NCI-H526 treated with DMSO at 0.1 percent for 48 hours (cell line): ENCODE results near the gene TENM3.
"Not testable (repeated sequence)": the region's sequence is repeated elsewhere in the genome, so short reads cannot be mapped to it uniquely, and the experiment has no call there.

ENCODE experiments used
- DNase-seq: peaks from one replicate; lab custom pipeline; 2025; lab: John Stamatoyannopoulos, UW

TENM3 gene

DNA sequence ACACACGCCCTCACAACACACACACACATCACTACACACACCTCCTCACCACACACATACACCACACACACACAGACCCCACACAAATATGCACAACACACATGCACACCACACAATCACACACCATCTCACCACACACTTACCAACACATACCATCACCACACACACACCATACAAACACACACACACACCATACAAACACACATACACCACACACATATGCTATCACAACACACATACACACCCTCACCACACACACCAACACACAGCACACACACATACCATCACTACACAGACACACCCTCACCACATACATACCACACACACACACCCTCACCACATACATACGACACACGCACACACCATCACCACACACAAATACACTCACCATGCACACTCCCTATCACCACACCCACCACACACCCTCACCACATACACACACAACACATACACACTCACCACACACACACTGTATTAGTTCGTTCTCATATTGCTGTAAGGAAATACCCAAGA is 567.0 kb downstream of the TENM3 start:
- no peak for DNase-seq

DNA sequence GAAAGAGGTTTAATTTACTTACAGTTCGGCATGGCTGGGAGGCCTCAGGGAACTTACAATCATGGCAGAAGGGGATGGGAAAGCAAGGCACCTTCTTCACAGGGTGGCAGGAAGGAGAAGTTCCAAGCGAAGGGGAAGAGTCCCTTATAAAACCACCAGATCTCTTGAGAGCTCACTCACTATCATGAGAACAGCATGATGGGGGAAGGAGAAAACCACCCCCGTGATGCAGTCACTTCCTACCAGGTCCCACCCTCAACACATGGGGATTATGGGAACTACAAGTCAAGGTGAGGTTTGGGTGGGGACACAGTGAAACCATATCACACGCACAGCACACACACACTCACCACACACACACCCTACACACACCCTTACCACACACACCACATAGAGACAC is 569.7 kb downstream of the TENM3 start:
- no peak for DNase-seq

DNA sequence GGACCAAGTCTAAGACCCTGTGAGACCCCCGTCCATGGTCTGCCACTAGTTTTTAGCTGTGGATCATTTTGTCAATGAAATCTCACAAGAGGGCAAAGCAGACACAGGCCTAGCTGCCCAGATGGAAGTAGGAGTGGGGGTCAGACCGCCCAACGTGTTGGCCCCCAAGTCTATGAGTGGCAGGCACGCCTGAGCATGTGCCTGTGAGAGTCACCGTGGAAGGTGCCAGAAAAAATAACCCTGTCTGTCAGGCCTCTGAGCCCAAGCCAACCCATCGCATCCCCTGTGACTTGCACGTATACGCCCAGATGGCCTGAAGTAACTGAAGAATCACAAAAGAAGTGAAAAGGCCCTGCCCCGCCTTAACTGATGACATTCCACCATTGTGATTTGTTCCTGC is 570.9 kb downstream of the TENM3 start:
- not testable (repeated sequence) for DNase-seq

DNA sequence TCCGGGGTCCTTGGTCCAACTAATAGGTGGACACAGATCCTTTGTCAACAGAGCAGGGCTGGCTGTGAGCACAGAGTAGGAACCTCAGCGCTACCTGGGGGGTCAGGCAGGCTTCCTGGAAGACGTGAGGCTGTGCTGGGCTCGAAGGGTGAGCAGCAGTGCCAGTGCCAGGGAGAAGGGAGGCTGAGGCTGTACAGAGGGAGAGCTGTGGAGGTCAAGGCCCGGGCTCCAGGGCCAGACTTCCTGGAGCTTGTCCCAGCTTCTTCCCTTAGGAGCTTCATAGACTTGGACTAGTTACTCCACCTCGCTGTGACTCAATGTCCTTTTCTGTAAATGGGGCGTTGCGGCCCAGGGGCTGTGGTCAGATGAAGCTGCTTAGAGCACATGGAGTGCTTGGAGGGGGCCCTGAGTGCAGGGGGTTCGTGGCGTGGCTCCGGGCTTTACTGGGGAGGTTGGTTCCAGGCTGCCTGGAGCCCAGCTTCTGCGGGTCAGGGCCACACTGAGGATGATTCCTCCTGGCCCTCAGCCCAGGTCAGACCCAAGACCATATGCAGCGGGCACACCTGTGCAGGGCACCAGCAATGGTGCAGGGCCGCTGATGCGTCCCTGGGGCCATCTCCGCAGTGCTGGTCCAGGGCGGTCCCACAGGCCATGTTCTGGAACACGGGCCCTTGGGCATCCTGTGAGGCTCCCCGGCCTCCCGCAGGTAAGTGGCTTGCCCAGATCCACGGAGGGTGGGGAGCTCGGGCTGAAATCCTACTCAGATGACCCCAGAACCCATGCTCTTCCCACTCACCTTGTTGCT is 575.9 kb downstream of the TENM3 start:
- DNase-seq = no peak

DNA sequence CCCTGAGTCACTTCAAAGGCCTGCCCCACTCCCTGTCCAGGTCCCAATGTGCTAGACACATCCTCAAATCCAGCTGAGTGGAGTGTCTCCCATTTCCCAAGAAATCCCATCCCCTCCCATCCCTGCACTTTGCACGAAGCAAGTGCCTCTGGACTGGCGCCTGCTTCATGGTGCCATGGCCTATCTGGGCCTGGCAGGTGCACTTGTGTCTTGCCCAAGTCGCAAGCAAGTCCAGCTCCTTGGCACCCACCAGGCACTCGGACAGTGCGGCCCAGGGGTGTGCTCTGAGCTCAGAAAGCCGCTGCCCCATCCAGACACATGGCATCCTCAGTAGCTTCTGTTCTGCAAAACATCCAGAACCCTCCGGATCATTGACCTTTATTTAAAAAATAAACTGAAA is 576.5 kb downstream of the TENM3 start:
- no peak for DNase-seq

DNA sequence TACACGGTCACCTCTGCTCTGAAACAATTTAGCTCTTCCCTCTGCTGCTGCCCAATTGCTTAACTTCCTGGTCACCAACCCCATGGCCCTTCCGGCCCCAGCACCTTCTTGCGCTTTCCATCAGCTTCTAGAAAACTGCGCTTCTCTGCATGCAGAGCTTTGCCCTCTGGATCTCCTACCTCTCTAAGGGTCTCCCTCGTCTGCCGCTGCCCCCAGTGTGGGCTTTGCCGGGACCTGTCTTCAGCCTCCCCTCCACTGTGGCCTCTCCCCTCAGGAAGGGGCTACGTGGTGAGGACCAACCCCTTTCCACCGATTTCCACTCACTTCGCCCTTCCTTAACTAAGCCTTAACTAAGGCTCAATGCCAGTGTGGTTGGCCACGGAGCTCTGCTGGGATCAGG is 579.4 kb downstream of the TENM3 start:
- no peak for DNase-seq

DNA sequence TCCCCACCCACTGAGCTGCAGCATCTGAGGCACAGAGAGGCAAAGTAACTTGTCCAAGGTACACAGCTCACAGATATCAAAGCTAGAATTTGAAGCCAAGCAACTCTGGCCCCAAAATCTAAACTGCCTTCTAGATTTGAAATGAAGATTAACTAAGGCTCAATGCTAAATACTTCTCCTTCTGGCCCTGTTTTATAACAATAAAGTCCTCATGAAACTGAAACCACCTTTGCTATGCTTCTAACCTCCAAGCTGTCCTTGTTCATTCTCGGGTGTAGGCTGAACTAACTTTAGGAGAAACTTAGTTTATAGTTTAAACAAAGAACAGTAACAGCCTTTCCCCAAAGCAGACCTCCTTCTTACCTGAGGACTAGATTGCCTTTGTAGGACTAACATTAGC is 580.4 kb downstream of the TENM3 start:
- DNase-seq = no peak

DNA sequence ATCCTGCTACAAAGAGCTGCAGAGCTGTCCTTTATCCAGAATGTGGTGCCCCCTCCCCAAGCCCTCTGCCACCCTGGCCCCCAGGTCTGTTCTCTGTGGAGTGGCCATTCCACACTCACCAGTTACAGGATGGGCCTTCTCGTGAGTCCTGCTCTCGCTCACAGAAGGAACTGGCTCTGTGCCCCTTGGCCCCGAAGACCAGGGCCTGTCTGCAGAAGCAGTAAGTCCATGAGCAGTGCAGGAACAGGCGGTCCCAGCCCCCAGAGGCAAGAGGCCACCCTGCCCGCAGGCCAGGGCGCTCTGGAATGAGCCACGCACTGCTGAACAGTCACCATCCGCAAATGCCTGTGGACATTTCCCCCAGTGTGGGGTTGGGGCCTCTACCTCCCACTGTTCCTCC is 581.8 kb downstream of the TENM3 start:
- no peak for DNase-seq

DNA sequence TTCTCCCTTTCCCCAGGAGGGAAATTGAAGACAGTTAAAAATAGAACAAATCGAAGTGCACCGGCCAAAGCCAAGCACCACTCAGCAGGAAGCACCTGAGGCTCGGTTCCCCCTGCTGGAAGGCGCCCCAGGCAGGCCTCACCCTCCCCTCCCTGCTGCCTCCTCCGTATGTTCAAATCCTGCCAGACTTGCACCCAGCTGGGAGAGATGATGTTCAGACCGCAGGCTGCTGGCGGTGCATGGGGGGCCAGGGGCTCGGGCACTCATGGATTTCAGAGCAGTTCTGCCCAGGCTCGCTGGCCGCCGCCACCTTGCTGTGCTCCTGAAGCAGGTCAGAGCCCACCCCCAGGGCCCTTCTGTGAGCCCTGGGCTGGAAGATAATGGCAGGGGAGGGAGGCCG is 582.6 kb downstream of the TENM3 start:
- DNase-seq = no peak

DNA sequence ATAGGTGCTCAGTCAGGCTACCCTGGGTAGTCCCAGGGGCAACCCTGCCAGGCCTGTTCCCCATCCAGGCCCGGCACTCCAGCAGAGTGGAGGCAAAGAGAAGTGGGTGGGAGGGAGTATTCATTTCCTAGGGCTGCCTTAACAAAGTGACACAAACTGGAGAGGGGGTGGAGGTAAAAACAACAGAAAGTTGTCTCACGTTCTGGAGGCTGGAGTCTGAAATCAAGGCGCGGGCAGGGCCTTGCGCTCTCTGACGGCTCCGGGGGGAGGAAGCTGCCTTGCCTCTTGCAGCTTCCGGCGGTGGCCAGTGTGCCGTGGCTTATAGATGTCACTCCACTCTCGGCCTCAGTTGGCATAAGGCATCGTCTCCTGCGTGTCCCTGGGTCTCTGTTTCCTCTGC is 583.2 kb downstream of the TENM3 start:
- DNase-seq = no peak

DNA sequence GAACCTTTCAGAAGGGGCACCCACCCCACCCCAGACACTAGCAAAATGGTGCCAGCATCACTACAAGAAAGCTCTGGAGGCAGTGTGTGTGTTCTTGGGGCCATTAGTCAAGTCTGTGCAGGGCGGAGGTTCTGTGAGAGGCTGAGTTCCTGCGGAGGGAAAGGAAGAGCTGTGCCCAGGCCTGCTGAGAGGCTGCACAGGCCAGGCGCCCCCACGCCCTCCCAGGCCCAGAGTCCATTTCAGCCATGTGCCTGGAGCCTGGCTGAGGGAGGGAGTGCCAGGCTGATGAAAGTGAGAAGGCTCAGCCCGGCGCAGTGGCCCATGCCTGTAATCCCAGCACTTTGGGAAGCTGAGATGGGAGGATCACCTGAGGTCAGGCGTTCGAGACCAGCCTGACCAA is 584.0 kb downstream of the TENM3 start:
- DNase-seq = no peak

DNA sequence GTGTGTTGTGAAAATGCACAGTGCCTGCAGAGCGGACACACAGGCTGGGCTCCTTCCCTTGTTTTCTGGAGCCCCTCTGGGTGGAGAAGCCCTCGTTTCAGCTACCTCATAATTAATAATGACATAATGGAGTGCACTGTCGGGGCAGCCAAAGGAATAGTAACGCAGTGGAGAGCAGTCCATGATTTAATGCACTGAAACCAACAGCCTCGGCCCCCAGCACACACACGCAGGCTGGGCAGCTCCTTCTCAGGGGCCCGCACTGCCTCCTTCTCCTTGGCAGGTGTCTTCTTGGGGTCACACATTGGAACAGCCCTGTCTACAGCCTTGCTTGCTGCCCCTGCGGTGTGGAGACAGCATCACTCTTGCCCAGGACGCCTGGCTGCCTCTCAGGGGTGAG is 584.8 kb downstream of the TENM3 start:
- DNase-seq = no peak

DNA sequence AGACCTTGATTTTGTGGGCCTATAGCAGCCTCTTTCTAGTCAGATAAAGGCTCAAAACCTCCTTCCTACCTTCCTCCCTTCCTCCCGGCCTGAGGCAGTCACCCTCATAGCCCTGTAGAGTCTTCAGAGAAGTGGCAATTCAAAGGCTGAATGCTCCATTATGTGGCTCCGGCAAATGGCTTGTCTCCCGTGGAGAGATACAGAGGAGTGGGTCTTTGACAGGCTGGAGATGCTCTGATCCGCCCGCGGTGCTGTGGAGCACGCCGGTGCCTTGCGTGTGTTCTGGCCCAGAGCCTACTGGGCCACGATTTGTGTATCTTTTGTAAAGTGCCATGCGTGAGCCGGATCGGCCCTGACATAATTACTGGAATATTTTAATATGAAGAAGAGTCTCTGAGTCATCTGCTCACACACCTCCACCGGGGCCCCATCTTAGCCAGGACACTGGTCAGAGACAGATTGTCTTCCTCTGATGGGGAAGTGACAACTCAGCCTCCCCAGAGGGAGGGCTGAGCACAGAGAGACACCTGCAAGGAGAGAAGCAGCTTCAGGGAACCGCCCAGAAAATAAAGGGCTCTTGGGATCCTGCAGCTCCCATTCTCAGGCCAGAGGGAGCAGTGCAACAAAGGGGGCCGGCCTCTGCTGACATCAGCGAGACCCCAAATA is 585.3 kb downstream of the TENM3 start:
- DNase-seq = no peak

DNA sequence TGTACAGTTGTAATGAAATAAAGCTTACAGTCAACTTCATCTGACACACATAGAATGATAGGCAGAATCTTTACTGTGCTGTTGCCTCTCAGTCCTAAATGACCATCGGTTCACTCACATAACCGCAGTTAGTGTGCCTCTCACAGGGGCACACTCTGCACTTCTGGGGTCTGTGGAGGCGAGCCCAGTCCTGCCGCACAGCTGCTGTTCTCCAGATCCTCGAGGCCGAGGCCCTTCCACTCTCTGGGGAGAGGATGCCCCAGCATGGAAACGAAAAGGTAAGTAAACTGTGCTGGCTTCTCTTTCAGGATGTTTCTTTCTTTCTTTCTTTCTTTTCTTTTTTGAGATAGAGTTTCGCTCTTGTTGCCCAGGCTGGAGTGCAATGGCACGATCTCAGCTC is 586.0 kb downstream of the TENM3 start:
- DNase-seq = no peak

DNA sequence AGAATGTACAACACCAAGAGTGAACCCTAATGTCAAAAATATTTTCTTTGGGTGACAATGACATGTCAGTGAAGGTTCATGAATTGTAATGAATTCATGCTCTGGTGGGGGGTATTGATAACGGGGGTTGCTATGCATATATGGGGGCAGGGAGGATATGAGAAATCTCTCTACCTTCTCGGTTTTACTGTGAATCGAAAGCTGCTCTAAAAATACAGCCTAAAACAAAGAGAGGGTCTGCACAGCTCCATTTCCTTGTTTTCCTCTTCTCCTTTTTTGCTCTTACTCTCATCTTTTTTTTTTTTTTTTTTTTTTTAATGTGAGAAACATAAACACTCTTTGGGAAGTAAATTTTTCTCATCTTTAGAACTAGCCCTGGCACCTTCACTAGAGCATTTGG is 588.2 kb downstream of the TENM3 start:
- DNase-seq = no peak

DNA sequence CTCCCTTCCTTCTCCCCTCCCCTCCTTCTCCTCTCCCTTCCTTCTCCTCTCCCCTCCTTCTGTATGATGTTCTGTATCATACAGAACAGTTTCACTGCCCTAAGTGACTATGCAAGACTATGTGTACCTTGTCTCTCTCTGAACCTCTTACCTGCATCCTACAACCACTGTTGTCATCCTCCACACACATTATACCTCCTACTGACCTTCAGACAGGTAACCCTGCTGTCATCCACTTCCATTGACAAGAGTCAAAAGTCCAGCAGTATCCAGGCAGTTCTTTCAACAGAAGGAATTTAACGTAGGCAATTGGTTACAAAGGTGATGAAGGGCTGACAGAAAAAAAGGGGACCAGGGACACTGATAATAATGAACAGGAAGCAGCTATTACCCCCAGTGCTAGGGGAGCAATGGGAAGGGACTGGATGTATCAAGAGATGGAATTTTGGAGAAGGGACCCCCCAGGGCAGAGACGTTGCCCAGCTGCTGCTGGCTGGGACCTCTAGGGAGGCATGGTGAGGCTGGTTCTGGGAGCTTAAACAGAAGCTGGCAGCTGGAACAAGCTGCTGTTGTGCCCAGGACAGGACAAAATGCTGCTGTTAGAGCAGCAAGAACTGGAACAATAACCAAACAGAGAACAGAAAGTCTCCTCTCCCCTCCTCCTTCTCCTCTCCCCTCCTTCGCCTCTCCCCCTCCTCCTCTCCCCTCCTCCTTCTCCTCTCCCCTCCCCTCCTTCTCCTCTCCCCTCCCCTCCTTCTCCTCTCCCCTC is 589.3 kb downstream of the TENM3 start:
- DNase-seq = no peak

DNA sequence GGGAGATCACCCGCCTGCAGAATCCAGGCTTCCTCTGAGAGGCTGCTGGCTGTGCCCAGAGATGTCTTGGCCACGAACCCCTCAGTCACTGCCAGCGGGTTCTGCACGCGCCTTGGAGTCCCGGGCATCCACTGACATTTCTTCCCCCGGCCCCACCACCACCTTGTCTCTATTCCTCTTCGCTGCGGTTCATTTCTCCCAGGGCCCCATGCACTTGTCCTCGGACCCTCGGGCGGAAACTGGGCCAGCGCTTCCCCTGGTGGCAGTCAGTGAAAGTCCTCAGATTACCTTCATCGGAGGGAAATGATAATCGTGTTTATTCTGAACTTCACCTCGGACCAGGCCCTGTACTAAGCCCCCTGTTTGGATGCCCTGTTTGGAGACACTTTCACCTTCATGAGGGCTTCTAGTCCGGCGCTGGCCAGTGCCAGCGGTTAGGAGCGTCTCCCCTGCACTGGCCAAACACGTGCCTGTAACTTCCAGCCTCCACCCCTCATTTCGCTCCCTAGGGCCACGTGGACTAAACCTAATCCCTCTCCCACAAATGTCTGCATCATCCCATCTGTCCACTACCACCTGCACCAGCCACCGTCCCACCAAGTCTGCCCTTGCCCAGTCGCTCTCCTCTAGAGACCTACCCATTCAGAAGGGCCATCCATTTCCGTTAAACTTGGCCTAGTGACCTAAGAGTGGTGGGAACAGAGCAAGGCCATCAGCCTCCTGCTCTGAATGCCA is 592.0 kb downstream of the TENM3 start:
- DNase-seq = no peak

DNA sequence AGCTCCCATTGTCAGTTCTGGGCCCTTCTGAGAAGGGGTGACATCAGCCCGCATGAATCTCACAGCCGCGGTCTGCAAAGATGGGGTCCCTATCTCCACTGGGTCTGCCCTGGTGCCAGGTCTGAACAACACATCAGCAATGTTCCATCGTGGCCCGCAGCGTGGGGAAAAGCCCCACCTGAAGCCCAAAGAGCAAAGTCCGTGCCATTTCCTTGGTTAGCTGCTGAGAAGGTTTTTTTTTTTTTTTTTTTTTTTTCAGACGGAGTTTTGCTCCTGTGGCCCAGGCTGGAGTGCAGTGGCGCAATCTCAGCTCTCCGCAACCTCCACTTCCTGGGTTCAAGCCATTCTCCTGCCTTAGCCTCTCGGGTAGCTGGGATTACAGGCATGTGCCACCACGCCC is 594.6 kb downstream of the TENM3 start:
- DNase-seq = no peak

DNA sequence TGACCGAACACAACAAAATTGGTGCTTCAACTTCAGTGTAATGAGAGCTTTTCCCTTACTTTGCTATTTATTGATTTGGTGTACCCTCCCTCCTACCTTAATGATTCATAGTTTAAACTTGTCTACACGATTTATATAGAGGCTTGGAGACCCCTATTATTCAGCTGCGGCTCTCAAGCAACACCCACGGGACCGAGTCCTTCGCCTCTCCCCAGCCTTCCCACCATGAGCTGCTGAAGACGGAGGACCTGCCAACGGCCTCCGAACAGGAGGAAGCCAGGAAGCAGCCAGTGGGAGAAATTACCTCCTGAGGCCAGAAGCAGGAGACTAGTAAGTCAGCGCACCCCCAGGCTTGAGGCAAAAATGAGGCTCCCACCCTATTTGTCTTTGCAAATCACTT is 595.3 kb downstream of the TENM3 start:
- DNase-seq = no peak

DNA sequence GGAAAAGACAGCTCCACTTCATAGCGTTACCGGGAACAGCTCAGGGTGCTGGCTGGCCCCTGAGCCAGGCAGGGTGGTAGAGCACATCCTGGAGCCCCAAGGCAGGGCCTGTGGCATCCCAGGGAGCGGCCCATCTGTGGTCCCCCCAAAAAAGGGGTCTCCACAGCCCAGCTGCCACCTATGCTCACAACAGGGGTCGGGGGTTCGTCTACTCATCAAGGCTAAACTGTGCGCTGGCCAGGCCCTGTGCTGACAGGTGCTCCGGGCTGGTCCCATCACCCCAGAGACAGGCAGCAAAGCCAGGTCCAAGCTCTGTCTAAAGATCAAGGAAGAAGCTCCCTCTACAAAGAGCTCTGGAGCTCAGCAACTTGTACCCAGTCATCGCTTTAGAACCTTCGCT is 596.1 kb downstream of the TENM3 start:
- DNase-seq = no peak

DNA sequence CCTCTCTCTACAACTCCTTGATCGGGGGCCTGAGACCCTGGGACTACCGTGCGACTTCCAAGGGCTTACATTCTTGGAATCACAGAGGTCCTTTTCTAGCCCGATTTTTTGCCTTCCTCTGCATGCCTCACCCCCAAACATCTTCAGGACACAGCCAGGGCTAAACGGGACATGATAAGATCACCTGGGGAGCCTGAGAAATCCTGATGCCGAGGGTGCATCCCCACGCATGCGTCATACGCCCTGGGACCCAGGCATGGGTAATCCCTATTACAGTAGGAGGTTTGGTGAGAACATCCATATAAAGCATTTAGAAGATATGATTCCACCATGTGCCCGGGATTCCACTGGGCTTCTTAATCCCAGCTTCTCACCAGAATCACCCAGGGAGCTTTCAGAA is 596.9 kb downstream of the TENM3 start:
- no peak for DNase-seq

DNA sequence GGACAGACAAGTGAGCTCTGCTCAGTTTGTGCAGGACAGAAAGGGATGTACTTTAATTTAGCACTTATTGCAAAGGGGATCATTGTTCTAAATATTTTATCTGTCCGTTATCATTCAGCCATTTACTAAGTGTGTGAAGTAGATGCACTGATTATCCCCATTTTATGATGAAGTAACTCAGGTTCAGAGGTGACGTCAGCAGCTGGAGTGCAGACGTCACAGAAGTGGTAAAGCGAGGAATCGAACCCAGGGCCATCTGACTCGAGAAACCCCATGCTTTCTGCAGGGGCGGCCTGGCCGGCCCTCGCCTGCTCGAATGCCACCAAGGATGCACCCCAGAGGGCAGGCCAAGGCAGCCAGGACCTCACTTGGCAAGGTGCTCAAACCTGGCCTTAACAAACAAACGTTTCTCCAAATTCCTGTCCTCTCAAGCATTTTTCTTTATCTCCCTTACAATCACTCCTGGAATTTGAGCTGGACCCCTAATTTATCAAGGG is 599.0 kb downstream of the TENM3 start:
- no peak for DNase-seq
